Transverse colon (tissue), 4 donors: ENCODE results near the gene FAM83D. TPM values are rescaled to one million over a fixed set of nuclear protein-coding genes. Genes with fewer than 3 reads are reported as not detected.

Experiments
- DNase-seq: peaks from one replicate; pipeline ENCODE4 v3.0.0-alpha.2; 2019
- H3K27ac ChIP-seq, 4 donors: fragments of 200-600 bp; sonication (generic); 2 replicates each; pipeline ENCODE4 v1.5.1; 2016 to 2018; ENCODE audit warnings: inconsistent platforms in 4 of 4
- H3K27me3 ChIP-seq: fragments of 200-600 bp; sonication (generic); 2 replicates; pipeline ENCODE4 v1.5.1; 2017; ENCODE audit warnings: inconsistent platforms
- H3K36me3 ChIP-seq, 4 donors: fragments of 200-600 bp; sonication (generic); 2 replicates each; pipeline ENCODE4 v1.5.1; 2017 to 2019; ENCODE audit warnings: inconsistent platforms in 4 of 4
- H3K4me1 ChIP-seq, 4 donors: fragments of 200-600 bp; sonication (generic); 2 replicates each; pipeline ENCODE4 v1.5.1; 2017 to 2020; ENCODE audit warnings: inconsistent platforms in 4 of 4
- H3K4me3 ChIP-seq, 4 donors: fragments of 200-600 bp; sonication (generic); 1 replicate in 1 of 4; 2 replicates in 3 of 4; pipeline versions ENCODE4 v1.5.1 to v1.6.1; 2017 to 2019; ENCODE audit warnings: inconsistent platforms in 4 of 4
- H3K9me3 ChIP-seq, 2 donors: fragments of 200-600 bp; sonication (generic); 2 replicates each; pipeline ENCODE4 v1.5.1; 2017 to 2019; ENCODE audit warnings: inconsistent platforms in 2 of 2
- EP300 ChIP-seq: sonication (generic); formaldehyde crosslinking; IDR thresholded peaks from one replicate; pipeline ENCODE4 v1.6.1; 2017; ENCODE audit warnings: antibody characterized with exemption, low read depth
- POLR2A ChIP-seq: fragments of 450-650 bp; IDR thresholded peaks from one replicate; pipeline ENCODE4 v1.6.1; 2016; ENCODE audit warnings: antibody characterized with exemption, mild to moderate bottlenecking, moderate library complexity
- POLR2AphosphoS5 ChIP-seq, 3 donors: sonication (generic); formaldehyde crosslinking; IDR thresholded peaks; one replicate each; pipeline ENCODE4 v1.6.1; 2016; ENCODE audit warnings: antibody characterized with exemption in 3 of 3
- WGBS, 2 donors: methylation state at CpG; one replicate each; pipeline ENCODE4 v1.1.5; 2018; ENCODE audit warnings: low coverage in 1 of 2; 5-methylcytosine and 5-hydroxymethylcytosine counted together
- in situ Hi-C, 4 donors: fragments of 200-750 bp; cut with MboI; loops; one replicate each; pipeline versions ENCODE4 v1.15.0 to v1.15.1; 2017; ENCODE audit warnings: low sequenced_read_pairs in 3 of 4, low pct_ligation_motif_present in 1 of 4, low pct_unique_long_range_greater_than_20kb in 1 of 4
- intact Hi-C: fragments of 100-400 bp; cut with DNase I; formaldehyde crosslinking; loops from one replicate; pipeline ENCODE4 v1.15.1; 2023; ENCODE audit warnings: low total_unique reads
- total RNA-seq, 4 donors: library from RNA; depleted of rRNA; stranded (reverse); fragments of >200 nt; gene quantifications; one replicate each; pipeline ENCODE4 v1.1.0, GENCODE V29; 2016
- TF ChIP-seq, protein P1 (sequence below), 5 experiments: fragments of 200-600 bp in 3 of 5; fragments of 450-650 bp in 2 of 5; sonication (generic) in 3 of 5; IDR thresholded peaks; 1 replicate in 2 of 5; 2 replicates in 3 of 5; pipeline ENCODE4 v1.5.1; 2016 to 2017; ENCODE audit warnings: antibody characterized with exemption in 5 of 5, inconsistent platforms in 3 of 5, mild to moderate bottlenecking in 2 of 5, moderate library complexity in 1 of 5

Gene FAM83D
- total RNA-seq, 4 donors from 2014 or later = 7.2 to 42.3 (median 19.6) TPM

GRCh38 chr20:38915355-38915754 lies 10.9 kb upstream of the FAM83D start:
- Histone ChIP-seq H3K36me3 (no peaks in the 10 kb centered on the region), H3K27me3 (no peaks in the 10 kb centered on the region), H3K27ac (no peak overlapping the region), H3K9me3 (no peaks in the 10 kb centered on the region), H3K4me1 (no peaks in the 10 kb centered on the region), H3K4me3 (no peak overlapping the region)
- in situ Hi-C loops = loop anchor here in 2 of 4 donors (25.0 kb wide), 2 partner anchors 122 to 278 kb away; no protein-coding TSS in a partner anchor
- intact Hi-C loops = no loop called here
- no peak for DNase-seq
- TF ChIP-seq POLR2A (no peak), EP300 (no peak), POLR2AphosphoS5 (IDR thresholded peaks at IDR 0.05) (no peak)
- TF ChIP-seq, protein P1, sequence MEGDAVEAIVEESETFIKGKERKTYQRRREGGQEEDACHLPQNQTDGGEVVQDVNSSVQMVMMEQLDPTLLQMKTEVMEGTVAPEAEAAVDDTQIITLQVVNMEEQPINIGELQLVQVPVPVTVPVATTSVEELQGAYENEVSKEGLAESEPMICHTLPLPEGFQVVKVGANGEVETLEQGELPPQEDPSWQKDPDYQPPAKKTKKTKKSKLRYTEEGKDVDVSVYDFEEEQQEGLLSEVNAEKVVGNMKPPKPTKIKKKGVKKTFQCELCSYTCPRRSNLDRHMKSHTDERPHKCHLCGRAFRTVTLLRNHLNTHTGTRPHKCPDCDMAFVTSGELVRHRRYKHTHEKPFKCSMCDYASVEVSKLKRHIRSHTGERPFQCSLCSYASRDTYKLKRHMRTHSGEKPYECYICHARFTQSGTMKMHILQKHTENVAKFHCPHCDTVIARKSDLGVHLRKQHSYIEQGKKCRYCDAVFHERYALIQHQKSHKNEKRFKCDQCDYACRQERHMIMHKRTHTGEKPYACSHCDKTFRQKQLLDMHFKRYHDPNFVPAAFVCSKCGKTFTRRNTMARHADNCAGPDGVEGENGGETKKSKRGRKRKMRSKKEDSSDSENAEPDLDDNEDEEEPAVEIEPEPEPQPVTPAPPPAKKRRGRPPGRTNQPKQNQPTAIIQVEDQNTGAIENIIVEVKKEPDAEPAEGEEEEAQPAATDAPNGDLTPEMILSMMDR (IDR thresholded peaks at IDR 0.05) = no peak
- 94 to 100% methylated on average over 1 to 7 of the region's 7 CpGs for WGBS, 2 donors

DNA sequence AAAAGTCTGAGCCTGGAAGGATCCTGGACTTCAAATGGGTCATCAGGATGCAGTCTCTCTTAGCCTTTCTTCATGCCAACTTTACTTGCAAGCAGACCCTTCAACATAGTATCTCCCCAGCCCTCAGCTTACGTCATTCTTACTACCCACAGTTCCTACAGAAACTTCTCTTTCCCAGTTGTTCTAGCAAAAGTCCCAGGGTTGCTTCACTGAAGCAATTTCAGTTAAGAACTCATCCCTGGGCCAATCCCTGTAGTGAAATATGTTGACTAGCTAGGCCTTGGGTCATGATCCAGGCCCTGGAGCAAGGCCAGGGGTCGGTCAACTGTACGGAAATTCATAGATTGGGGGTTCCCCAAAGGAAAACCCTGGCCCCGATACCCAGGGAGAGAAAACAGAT lies 8.6 kb upstream of the FAM83D start:
- DNase-seq = no peak
- Histone ChIP-seq H3K27me3 (no peaks in the 10 kb centered on the region), H3K4me3 (no peak overlapping the region), H3K9me3 (no peaks in the 10 kb centered on the region), H3K4me1 (no peaks in the 10 kb centered on the region), H3K27ac (no peak overlapping the region), H3K36me3 (no peaks in the 10 kb centered on the region)
- TF ChIP-seq POLR2A (no peak), POLR2AphosphoS5 (IDR thresholded peaks at IDR 0.05) (no peak), EP300 (no peak)
- TF ChIP-seq, protein P1 (IDR thresholded peaks at IDR 0.05) = no peak
- intact Hi-C loops (no loop called here), in situ Hi-C loops (loop anchor here in 2 of 4 donors (25.0 kb wide), 2 partner anchors 120 to 280 kb away; no protein-coding TSS in a partner anchor)
- WGBS, 2 donors = 91 to 93% methylated on average over 2 to 4 of the region's 4 CpGs

DNA sequence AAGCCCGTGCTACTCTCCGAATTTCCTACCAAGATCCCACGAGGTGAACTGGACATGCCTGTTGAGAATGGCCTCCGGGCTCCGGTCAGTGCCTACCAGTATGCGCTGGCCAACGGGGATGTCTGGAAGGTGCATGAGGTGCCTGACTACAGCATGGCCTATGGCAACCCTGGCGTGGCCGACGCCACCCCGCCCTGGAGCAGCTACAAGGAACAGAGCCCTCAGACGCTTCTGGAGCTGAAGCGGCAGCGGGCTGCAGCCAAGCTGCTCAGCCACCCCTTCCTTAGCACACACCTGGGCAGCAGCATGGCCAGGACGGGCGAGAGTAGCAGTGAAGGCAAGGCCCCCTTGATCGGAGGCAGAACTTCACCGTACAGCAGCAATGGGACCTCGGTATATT lies 8.0 kb upstream of the FAM83D start:
- H3K27me3 ChIP-seq = no peaks in the 10 kb centered on the region
- no peaks in the 10 kb centered on the region for H3K36me3 ChIP-seq
- no peak overlapping the region for H3K4me3 ChIP-seq
- WGBS, 2 donors = 94% methylated on average over 12 of the region's 19 CpGs; no CpG with 5 or more reads in 1 of the 2 donors
- H3K4me1 ChIP-seq = no peaks in the 10 kb centered on the region
- TF ChIP-seq, protein P1 (IDR thresholded peaks at IDR 0.05) = no peak
- TF ChIP-seq EP300 = no peak
- in situ Hi-C loops = loop anchor here in 2 of 4 donors (25.0 kb wide), 2 partner anchors 119 to 281 kb away; no protein-coding TSS in a partner anchor
- no peak overlapping the region for H3K27ac ChIP-seq
- H3K9me3 ChIP-seq = no peaks in the 10 kb centered on the region
- intact Hi-C loops = no loop called here
- no peak for DNase-seq

- intact Hi-C loops (no loop called here), in situ Hi-C loops (loop anchor here in 3 of 4 donors (10.0 to 25.0 kb wide), 3 partner anchors 118 to 282 kb away; no protein-coding TSS in a partner anchor)
- Histone ChIP-seq H3K4me1 (no peaks in the 10 kb centered on the region), H3K9me3 (no peaks in the 10 kb centered on the region), H3K27ac (no peak overlapping the region), H3K27me3 (no peaks in the 10 kb centered on the region), H3K36me3 (no peaks in the 10 kb centered on the region), H3K4me3 (no peak overlapping the region)
- TF ChIP-seq POLR2A (no peak), POLR2AphosphoS5 (IDR thresholded peaks at IDR 0.05) (no peak), EP300 (no peak)
- TF ChIP-seq, protein P1 (IDR thresholded peaks at IDR 0.05) = no peak
- DNase-seq = no peak
- WGBS, 2 donors = 88 to 90% methylated on average over 2 to 7 of the region's 7 CpGs
Measured at GRCh38 chr20:38919683-38920082, 6.5 kb upstream of the FAM83D start.
